ENCODE data around the gene NR2C1.

The NR2C1 gene

GRCh38 chr12:94971923-94972322, 101.5 kb downstream of the NR2C1 start:
- Histone ChIP-seq H3K4me2 (ENCODE audit: low read length) (no peak overlapping the region), H3F3A (ENCODE audit: control insufficient read depth, insufficient read depth) (0 out of 2 replicates have a peak, but pooled peaks cover 3% of the 10 kb centered on the region), H3K4me3 (ENCODE audit: low read length) (no peak overlapping the region), H3K36me3 (ENCODE audit: control insufficient read depth, low read length) (peaks cover 38% of the 10 kb centered on the region), H3K27me3 (ENCODE audit: control insufficient read depth, low read length) (no peaks in the 10 kb centered on the region), H3K79me2 (ENCODE audit: control insufficient read depth, low read length) (peaks cover 10% of the 10 kb centered on the region), H3K9me3 (ENCODE audit: control insufficient read depth, insufficient read depth, low read length) (no peaks in the 10 kb centered on the region), H3K27ac (ENCODE audit: low read depth, low read length) (no peak overlapping the region), H3K4me1 (ENCODE audit: control insufficient read depth, low read length) (peaks cover 46% of the 10 kb centered on the region), H4K20me1 (ENCODE audit: control insufficient read depth, insufficient read depth, low read depth, low read length) (no peaks in the 10 kb centered on the region), H3K9me2 (replicated peaks; ENCODE audit: control insufficient read depth, low read length) (no peaks in the 10 kb centered on the region)
- TF ChIP-seq EZH2phosphoT487 (IDR thresholded peaks at IDR 0.05; ENCODE audit: borderline replicate concordance, low read length) (no peak), CTCF (IDR thresholded peaks at IDR 0.05; ENCODE audit: low read depth, low read length, poor library complexity, severe bottlenecking) (no peak)

- H3F3A ChIP-seq (ENCODE audit: control insufficient read depth, insufficient read depth) = 0 out of 2 replicates have a peak, but pooled peaks cover 3% of the 10 kb centered on the region
- H3K27me3 ChIP-seq (ENCODE audit: control insufficient read depth, low read length) = no peaks in the 10 kb centered on the region
- H3K79me2 ChIP-seq (ENCODE audit: control insufficient read depth, low read length) = peaks cover 2% of the 10 kb centered on the region; the same call in 1 of the 2 replicates
- H3K4me1 ChIP-seq (ENCODE audit: control insufficient read depth, low read length) = peaks cover 46% of the 10 kb centered on the region
- H3K36me3 ChIP-seq (ENCODE audit: control insufficient read depth, low read length) = peaks cover 31% of the 10 kb centered on the region
- H3K4me2 ChIP-seq (ENCODE audit: low read length) = peak overlapping the region; percentile 60; the same call in 1 of the 2 replicates
- no peaks in the 10 kb centered on the region for H3K9me3 ChIP-seq (ENCODE audit: control insufficient read depth, insufficient read depth, low read length)
- no peaks in the 10 kb centered on the region for H4K20me1 ChIP-seq (ENCODE audit: control insufficient read depth, insufficient read depth, low read depth, low read length)
- TF ChIP-seq EZH2phosphoT487 (IDR thresholded peaks at IDR 0.05; ENCODE audit: borderline replicate concordance, low read length) = no peak
- no peak overlapping the region for H3K4me3 ChIP-seq (ENCODE audit: low read length)
- H3K27ac ChIP-seq (ENCODE audit: low read depth, low read length) = no peak overlapping the region
- no peaks in the 10 kb centered on the region for H3K9me2 ChIP-seq (replicated peaks; ENCODE audit: control insufficient read depth, low read length)
Measured at GRCh38 chr12:94970560-94970959, 102.9 kb downstream of the NR2C1 start.
